Right lung (tissue), 5 donors: ENCODE measurements around the gene KRT9. TPM values are rescaled to one million over a fixed set of nuclear protein-coding genes. Genes with fewer than 3 reads are reported as not detected.
"Not testable (repeated sequence)": the region's sequence is repeated elsewhere in the genome, so short reads cannot be mapped to it uniquely, and the experiment has no call there.

Experiments used
- DNase-seq, 2 donors: peaks; one replicate each; pipeline ENCODE4 v3.0.0-alpha.2; 2013
- polyA plus RNA-seq, 5 donors: library from polyadenylated mRNA; unstranded; fragments of 120-200 nt; gene quantifications; one replicate each; pipeline versions ENCODE4 v1.2.1 to v1.2.3, GENCODE V29; 2013; ENCODE audit warnings: inconsistent platforms in 1 of 5, low replicate concordance in 1 of 5; ENCODE audit not compliant: insufficient read length in 5 of 5, insufficient read depth in 1 of 5

Gene KRT9
- polyA plus RNA-seq, 5 donors = not detected

GRCh38 chr17:41547921-41548843 is 23.7 kb downstream of the KRT9 start:
- DNase-seq = no peak

- DNase-seq = no peak
Measured at GRCh38 chr17:41547378-41547841, 24.4 kb downstream of the KRT9 start.

- DNase-seq = no peak
Measured at GRCh38 chr17:41546819-41547218, 25.0 kb downstream of the KRT9 start.

GRCh38 chr17:41545829-41546410 is 25.9 kb downstream of the KRT9 start:
- no peak for DNase-seq

- DNase-seq = no peak
Measured at GRCh38 chr17:41544935-41545334, 26.9 kb downstream of the KRT9 start.

GRCh38 chr17:41544491-41544892 is 27.4 kb downstream of the KRT9 start:
- no peak for DNase-seq

GRCh38 chr17:41542786-41543185 is 29.1 kb downstream of the KRT9 start:
- DNase-seq = not testable (repeated sequence)

GRCh38 chr17:41542357-41542756 is 29.5 kb downstream of the KRT9 start:
- no peak for DNase-seq

GRCh38 chr17:41540921-41541625 is 30.8 kb downstream of the KRT9 start:
- DNase-seq = no peak

- no peak for DNase-seq
Measured at GRCh38 chr17:41539979-41540701, 31.7 kb downstream of the KRT9 start.

GRCh38 chr17:41539071-41539492 is 32.8 kb downstream of the KRT9 start:
- DNase-seq = no peak

- no peak for DNase-seq
Measured at GRCh38 chr17:41538565-41538991, 33.3 kb downstream of the KRT9 start.

- no peak for DNase-seq
Measured at GRCh38 chr17:41537990-41538389, 33.9 kb downstream of the KRT9 start.

GRCh38 chr17:41537614-41537954 is 34.3 kb downstream of the KRT9 start:
- no peak for DNase-seq

GRCh38 chr17:41536741-41537613 is 34.9 kb downstream of the KRT9 start:
- no peak for DNase-seq

GRCh38 chr17:41535764-41536481 is 35.9 kb downstream of the KRT9 start:
- peak in 1 of 2 donors; percentile 38 for DNase-seq

- DNase-seq = no peak
Measured at GRCh38 chr17:41534899-41535546, 36.8 kb downstream of the KRT9 start.

- no peak for DNase-seq
Measured at GRCh38 chr17:41533613-41534012, 38.2 kb downstream of the KRT9 start.

GRCh38 chr17:41532947-41533570 is 38.8 kb downstream of the KRT9 start:
- DNase-seq = no peak
